K562 (cell line): ENCODE results near the gene GALNT7. TPM values are rescaled to one million over a fixed set of nuclear protein-coding genes. Genes with fewer than 3 reads are reported as not detected.

Experiments used
- ATAC-seq: fragments of 200-7000 bp; cut with Tn5 transposase; 3 replicates; pipeline ENCODE4 v1.9.1; 2020; ENCODE audit warnings: moderate library complexity
- BruUV-seq: library from RNA; stranded (reverse); fragments of 400-500 nt; replicated peaks from 2 replicates; lab custom pipeline; 2021; lab: Mats Ljungman, UMichigan
- CTCF ChIA-PET: fragments of 300-600 bp; formaldehyde crosslinking; extraction: SDS; loops from one replicate; lab custom pipeline; 2021; ENCODE audit warnings: low intra/inter-chr PET ratio; lab: Yijun Ruan, JAX
- POLR2A ChIA-PET: fragments of 300-600, 350-650 bp; sonication (Branson Sonifier 250); formaldehyde crosslinking; extraction: SDS; loops from one replicate; lab custom pipeline; 2021; ENCODE audit warnings: antibody characterized with exemption, inconsistent platforms; lab: Yijun Ruan, JAX
- DNase-seq, 4 experiments: peaks; one replicate each; pipeline versions ENCODE4 v3.0.0 to v3.0.0-alpha.2; 2011 to 2018; ENCODE audit warnings: low spot score in 3 of 4, mixed read lengths in 3 of 4; ENCODE audit errors: extremely low read depth in 1 of 4
- FAIRE-seq: peaks from 2 replicates; lab custom pipeline; 2011; peaks lifted over from hg19 to GRCh38; lab: Jason Lieb, UNC
- H2AFZ ChIP-seq: 2 replicates; pipeline ENCODE4 v1.6.0; 2011; ENCODE audit warnings: low read depth, low read length, control low read depth, inconsistent platforms
- H3K27ac ChIP-seq: fragments of 200-600 bp; 3 replicates; pipeline ENCODE4 v1.8.0; 2011; ENCODE audit warnings: low read depth, mild to moderate bottlenecking, control low read depth, inconsistent platforms, low read length, moderate library complexity, mixed read lengths; ENCODE audit errors: extremely low read depth
- H3K27me3 ChIP-seq, 2 experiments: fragments of 300-600 bp in 1 of 2; 2 replicates in 1 of 2; 3 replicates in 1 of 2; pipeline versions ENCODE4 v1.6.0 to v1.8.0; 2011; ENCODE audit warnings: inconsistent platforms in 2 of 2, low read length in 2 of 2, mild to moderate bottlenecking in 1 of 2, mixed read lengths in 1 of 2, moderate library complexity in 1 of 2; ENCODE audit not compliant: control insufficient read depth in 2 of 2, insufficient read depth in 2 of 2
- H3K36me3 ChIP-seq: fragments of 300-600 bp; 3 replicates; pipeline ENCODE4 v1.8.0; 2011; ENCODE audit warnings: mild to moderate bottlenecking, low read length, inconsistent platforms; ENCODE audit not compliant: control insufficient read depth, insufficient read depth
- H3K4me1 ChIP-seq, 2 experiments: fragments of 200-600 bp in 1 of 2; replicated peaks in 1 of 2; 2 replicates in 1 of 2; 3 replicates in 1 of 2; pipeline versions ENCODE4 v1.5.1 to v1.8.0; 2011; ENCODE audit warnings: inconsistent platforms in 2 of 2, low read length in 2 of 2, mild to moderate bottlenecking in 1 of 2, mixed read lengths in 1 of 2, moderate library complexity in 1 of 2; ENCODE audit not compliant: control insufficient read depth in 2 of 2, insufficient read depth in 2 of 2
- H3K4me2 ChIP-seq: 2 replicates; pipeline ENCODE4 v1.6.1; 2011; ENCODE audit warnings: low read length, control low read depth, inconsistent platforms, mixed read lengths; ENCODE audit not compliant: insufficient read depth
- H3K4me3 ChIP-seq: fragments of 200-600 bp; sonication (generic), shearing (Covaris generic); 2 replicates; pipeline ENCODE4 v1.5.1; 2016; ENCODE audit warnings: control low read depth, inconsistent platforms
- H3K79me2 ChIP-seq: fragments of 200-600 bp; 3 replicates; pipeline ENCODE4 v1.8.0; 2011; ENCODE audit warnings: low read length, inconsistent platforms; ENCODE audit not compliant: control insufficient read depth, insufficient read depth
- H3K9ac ChIP-seq, 2 experiments: 2 replicates each; pipeline versions ENCODE4 v1.6.0 to v1.6.1; 2011; ENCODE audit warnings: low read depth in 2 of 2, low read length in 2 of 2, control low read depth in 1 of 2, inconsistent platforms in 1 of 2, mild to moderate bottlenecking in 1 of 2, mixed read lengths in 1 of 2; ENCODE audit not compliant: insufficient read depth in 1 of 2
- H3K9me1 ChIP-seq: one replicate; pipeline ENCODE4 v1.6.0; 2011; ENCODE audit warnings: inconsistent platforms, mild to moderate bottlenecking, low read length, moderate library complexity; ENCODE audit not compliant: control insufficient read depth, insufficient read depth
- H3K9me3 ChIP-seq: replicated peaks from 2 replicates; pipeline ENCODE4 v1.5.1; 2011; ENCODE audit warnings: low read depth, low read length, inconsistent platforms; ENCODE audit not compliant: control insufficient read depth, insufficient read depth
- H4K20me1 ChIP-seq: replicated peaks from 2 replicates; pipeline ENCODE4 v1.6.1; 2011; ENCODE audit warnings: low read length, inconsistent platforms, mixed read lengths; ENCODE audit not compliant: control insufficient read depth, insufficient read depth
- CC2D1A ChIP-seq: fragments of 450-650 bp; IDR thresholded peaks from 2 replicates; pipeline ENCODE4 v1.6.1; 2017; ENCODE audit warnings: mild to moderate bottlenecking
- ETS2 ChIP-seq: IDR thresholded peaks from 2 replicates; pipeline ENCODE4 v1.6.1; 2016; ENCODE audit warnings: borderline replicate concordance, missing genetic modification characterization, mild to moderate bottlenecking, moderate library complexity, missing compliant biosample characterization; ENCODE audit not compliant: poor library complexity, severe bottlenecking
- HOXB6 ChIP-seq: fragments of 250-450 bp; sonication (Bioruptor Pico); IDR thresholded peaks from 2 replicates; pipeline ENCODE4 v1.5.1; 2022; ENCODE audit warnings: mild to moderate bottlenecking, borderline replicate concordance
- NFRKB ChIP-seq: fragments of 450-650 bp; IDR thresholded peaks from 2 replicates; pipeline ENCODE4 v1.6.1; 2016; ENCODE audit warnings: low read depth
- STAT5A ChIP-seq: IDR thresholded peaks from 2 replicates; pipeline ENCODE4 v1.6.1; 2012; ENCODE audit warnings: low read length, inconsistent platforms, borderline replicate concordance
- TCF3 ChIP-seq: sonication (generic); formaldehyde crosslinking; IDR thresholded peaks from 2 replicates; pipeline ENCODE4 v1.4.0; 2020; ENCODE audit warnings: mild to moderate bottlenecking, missing genetic modification reagents
- ZNF133 ChIP-seq: fragments of 250-450 bp; sonication (Bioruptor Pico); IDR thresholded peaks from 2 replicates; pipeline ENCODE4 v1.4.0; 2020; ENCODE audit warnings: mild to moderate bottlenecking
- ZNF407 ChIP-seq: fragments of 450-650 bp; IDR thresholded peaks from 2 replicates; pipeline ENCODE4 v1.6.1; 2016; ENCODE audit warnings: low read depth
- WGBS: fragments of 100-300 bp; shearing (Covaris generic); methylation state at CpG from one replicate; pipeline ENCODE4 v1.1.6; 2016; ENCODE audit warnings: low coverage, mixed read lengths; ENCODE audit not compliant: insufficient coverage; ENCODE audit errors: missing lambda C conversion rate; 5-methylcytosine and 5-hydroxymethylcytosine counted together
- in situ Hi-C: fragments of 300-500 bp; cut with MboI; formaldehyde crosslinking; loops from 4 replicates; pipeline ENCODE4 v1.15.0; 2018; ENCODE audit warnings: inconsistent platforms, mixed read lengths
- intact Hi-C: fragments of 100-400 bp; cut with micrococcal nuclease; formaldehyde crosslinking; loops from 2 replicates; pipeline ENCODE4 v1.14.2; 2022
- polyA plus RNA-seq, 8 experiments: library from polyadenylated mRNA; depleted of rRNA in 4 of 8; stranded (reverse) in 5 of 8; unstranded in 3 of 8; fragments of >200 nt; fragmentation: Nextera tagmentation in 2 of 8; fragmentation: Illumina TruSeq in 1 of 8; extraction: Ambion mirVana in 2 of 8; extraction: Trizol in 1 of 8; gene quantifications; 2 replicates each; pipeline versions ENCODE4 v1.2.1 to v1.2.3, GENCODE V29; 2011 to 2014; ENCODE audit warnings: inconsistent platforms in 1 of 8, missing spikeins in 1 of 8
- total RNA-seq, 7 experiments: library from RNA; depleted of rRNA in 6 of 7; stranded (reverse); fragments of >200 nt in 6 of 7; fragmentation: Illumina TruSeq in 2 of 7; extraction: Trizol in 2 of 7; gene quantifications; 2 replicates each; pipeline versions ENCODE4 v1.2.1 to v1.2.3, GENCODE V29; 2011 to 2021; ENCODE audit warnings: low replicate concordance in 1 of 7
- TF ChIP-seq, protein P1 (sequence below): fragments of 450-650 bp; IDR thresholded peaks from 2 replicates; pipeline ENCODE4 v1.6.1; 2016; ENCODE audit warnings: mild to moderate bottlenecking

The GALNT7 gene
- total and polyA plus RNA-seq, 9 of the 15 experiments (the other 6 are each of a cell fraction or from before 2014, with no cell fraction given), result 16.7 to 38.7 (median 31.1) TPM

- in situ Hi-C loops, result no loop called here
- H3K9me3 ChIP-seq, result peaks cover 34% of the 10 kb centered on the region
- peaks cover 8% of the 10 kb centered on the region; the same call in 2 of the 3 replicates for H3K36me3 ChIP-seq
- FAIRE-seq (peak; percentile 71), DNase-seq (peak; percentile 39 to 86 (median 45)), ATAC-seq (peak; percentile 83)
- peaks cover 25% of the 10 kb centered on the region; the same call in 2 of the 3 replicates for H3K79me2 ChIP-seq
- H2AFZ ChIP-seq, result no peak overlapping the region
- H3K27ac ChIP-seq, result peak overlapping the region; percentile 53; the same call in 1 of the 3 replicates
- no TSS peak for BruUV-seq
- H3K4me1 ChIP-seq, result peaks cover 0 to 15% of the 10 kb centered on the region in 2 experiments; a peak in 3 of 5 replicates
- peak overlapping the region; percentile 70 for H3K4me2 ChIP-seq
- CTCF ChIA-PET, result no interaction called here
- no peaks in the 10 kb centered on the region for H3K27me3 ChIP-seq
- POLR2A ChIA-PET, result no interaction called here
- 27% methylated on average over 4 of the region's 4 CpGs for WGBS
- no peak overlapping the region for H3K9ac ChIP-seq
- H3K9me1 ChIP-seq, result no peaks in the 10 kb centered on the region
- 0 out of 2 replicates have a peak, but pooled peaks cover 3% of the 10 kb centered on the region for H4K20me1 ChIP-seq
- no peak overlapping the region for H3K4me3 ChIP-seq
- intact Hi-C loops, result loop anchor here (1.0 kb wide), 1 partner anchor 129 kb away; no protein-coding TSS in a partner anchor
- TF ChIP-seq TCF3 (CRISPR knock-in tag) (no peak), ZNF133 (no peak), STAT5A (no peak), ETS2 (tag) (no peak), NFRKB (no peak), ZNF407 (no peak), HOXB6 (CRISPR knock-in tag) (no peak), CC2D1A (peak; percentile 89)
- TF ChIP-seq, protein P1, sequence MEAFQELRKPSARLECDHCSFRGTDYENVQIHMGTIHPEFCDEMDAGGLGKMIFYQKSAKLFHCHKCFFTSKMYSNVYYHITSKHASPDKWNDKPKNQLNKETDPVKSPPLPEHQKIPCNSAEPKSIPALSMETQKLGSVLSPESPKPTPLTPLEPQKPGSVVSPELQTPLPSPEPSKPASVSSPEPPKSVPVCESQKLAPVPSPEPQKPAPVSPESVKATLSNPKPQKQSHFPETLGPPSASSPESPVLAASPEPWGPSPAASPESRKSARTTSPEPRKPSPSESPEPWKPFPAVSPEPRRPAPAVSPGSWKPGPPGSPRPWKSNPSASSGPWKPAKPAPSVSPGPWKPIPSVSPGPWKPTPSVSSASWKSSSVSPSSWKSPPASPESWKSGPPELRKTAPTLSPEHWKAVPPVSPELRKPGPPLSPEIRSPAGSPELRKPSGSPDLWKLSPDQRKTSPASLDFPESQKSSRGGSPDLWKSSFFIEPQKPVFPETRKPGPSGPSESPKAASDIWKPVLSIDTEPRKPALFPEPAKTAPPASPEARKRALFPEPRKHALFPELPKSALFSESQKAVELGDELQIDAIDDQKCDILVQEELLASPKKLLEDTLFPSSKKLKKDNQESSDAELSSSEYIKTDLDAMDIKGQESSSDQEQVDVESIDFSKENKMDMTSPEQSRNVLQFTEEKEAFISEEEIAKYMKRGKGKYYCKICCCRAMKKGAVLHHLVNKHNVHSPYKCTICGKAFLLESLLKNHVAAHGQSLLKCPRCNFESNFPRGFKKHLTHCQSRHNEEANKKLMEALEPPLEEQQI, result peak; percentile 82
Measured at GRCh38 chr4:173288296-173288695, 119.7 kb downstream of the GALNT7 start.
